Adrenal gland (tissue), 5 donors: ENCODE results near the gene KSR2.

Source experiments
- POLR2A ChIP-seq, 2 donors: fragments of 450-650 bp; IDR thresholded peaks; one replicate each; pipeline ENCODE4 v1.6.1; 2017; ENCODE audit warnings: antibody characterized with exemption in 2 of 2, mild to moderate bottlenecking in 2 of 2, moderate library complexity in 1 of 2
- TF ChIP-seq, protein P1 (sequence below), 6 experiments: fragments of 450-650 bp in 4 of 6; fragments of 200-600 bp in 2 of 6; sonication (generic) in 1 of 6; IDR thresholded peaks; 1 replicate in 5 of 6; 2 replicates in 1 of 6; pipeline versions ENCODE4 v1.5.1 to v1.8.0; 2016 to 2021; ENCODE audit warnings: antibody characterized with exemption in 6 of 6, mild to moderate bottlenecking in 2 of 6, moderate library complexity in 1 of 6
- donor health status: DM: no; HTN: no; CAD: no.

DNA sequence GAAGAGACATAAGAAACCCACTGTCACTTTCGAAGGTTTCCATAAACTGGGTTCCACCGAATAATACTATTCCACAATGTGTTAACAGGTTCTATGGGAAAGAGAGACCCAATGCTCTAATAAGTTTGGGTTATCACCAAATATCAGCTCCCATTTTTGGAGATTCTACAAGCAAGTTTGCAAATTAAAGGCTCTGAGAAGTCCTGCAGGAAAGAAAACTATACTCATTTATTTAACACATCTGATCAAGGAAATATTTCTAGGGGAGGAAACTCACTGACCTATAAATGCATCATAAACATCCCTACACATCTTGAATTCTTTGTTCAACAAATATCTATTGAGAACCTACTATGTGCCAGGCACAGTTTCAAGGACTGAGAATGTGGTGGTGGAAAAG is 161.4 kb downstream of the KSR2 start:
- TF ChIP-seq, protein P1, sequence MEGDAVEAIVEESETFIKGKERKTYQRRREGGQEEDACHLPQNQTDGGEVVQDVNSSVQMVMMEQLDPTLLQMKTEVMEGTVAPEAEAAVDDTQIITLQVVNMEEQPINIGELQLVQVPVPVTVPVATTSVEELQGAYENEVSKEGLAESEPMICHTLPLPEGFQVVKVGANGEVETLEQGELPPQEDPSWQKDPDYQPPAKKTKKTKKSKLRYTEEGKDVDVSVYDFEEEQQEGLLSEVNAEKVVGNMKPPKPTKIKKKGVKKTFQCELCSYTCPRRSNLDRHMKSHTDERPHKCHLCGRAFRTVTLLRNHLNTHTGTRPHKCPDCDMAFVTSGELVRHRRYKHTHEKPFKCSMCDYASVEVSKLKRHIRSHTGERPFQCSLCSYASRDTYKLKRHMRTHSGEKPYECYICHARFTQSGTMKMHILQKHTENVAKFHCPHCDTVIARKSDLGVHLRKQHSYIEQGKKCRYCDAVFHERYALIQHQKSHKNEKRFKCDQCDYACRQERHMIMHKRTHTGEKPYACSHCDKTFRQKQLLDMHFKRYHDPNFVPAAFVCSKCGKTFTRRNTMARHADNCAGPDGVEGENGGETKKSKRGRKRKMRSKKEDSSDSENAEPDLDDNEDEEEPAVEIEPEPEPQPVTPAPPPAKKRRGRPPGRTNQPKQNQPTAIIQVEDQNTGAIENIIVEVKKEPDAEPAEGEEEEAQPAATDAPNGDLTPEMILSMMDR (IDR thresholded peaks at IDR 0.05) = no peak
- TF ChIP-seq POLR2A (IDR thresholded peaks at IDR 0.05) = no peak
